ENCODE data around the gene SPEM2.

DNA sequence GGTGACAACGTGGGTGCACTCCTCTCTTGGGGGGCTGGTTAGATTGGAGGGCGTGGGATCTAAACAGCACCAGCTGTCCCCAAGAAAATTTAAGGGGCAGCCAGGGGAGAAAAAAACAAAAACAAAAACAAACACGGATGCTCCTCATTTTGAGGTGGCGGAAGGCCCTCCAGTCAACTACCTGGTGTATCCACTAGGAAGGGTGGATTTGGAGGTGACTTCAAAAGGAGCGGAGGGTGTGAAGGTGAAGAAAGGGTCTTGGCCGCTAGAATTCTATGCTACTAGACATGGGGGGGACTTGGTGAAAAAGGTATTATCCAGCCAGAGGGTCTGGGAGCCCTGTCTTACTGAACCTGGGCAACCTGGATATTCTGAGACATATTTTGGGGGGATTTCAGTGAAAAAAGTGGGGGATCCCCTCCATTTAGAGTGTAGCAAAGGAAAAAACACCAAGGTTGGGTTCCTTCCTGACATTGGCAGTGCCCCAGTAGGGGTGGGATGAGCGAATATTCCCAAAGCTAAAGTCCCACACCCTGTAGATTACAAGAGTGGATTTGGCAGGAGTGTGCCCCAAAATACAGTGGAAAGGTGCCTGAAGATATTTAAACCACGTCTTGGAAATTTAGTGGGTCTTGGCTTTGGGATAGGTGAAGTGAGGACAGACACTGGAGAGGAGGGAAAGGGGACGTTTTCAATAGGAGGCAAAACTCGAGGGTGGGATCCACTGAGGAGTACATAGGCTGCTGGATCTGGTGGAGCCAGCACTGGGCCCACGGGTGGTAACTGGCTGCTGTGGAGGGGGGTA lies 13.4 kb downstream of the SPEM2 start:
- TF ChIP-seq POLR2A (IDR thresholded peaks at IDR 0.05) = no peak
- TF ChIP-seq, protein P1, sequence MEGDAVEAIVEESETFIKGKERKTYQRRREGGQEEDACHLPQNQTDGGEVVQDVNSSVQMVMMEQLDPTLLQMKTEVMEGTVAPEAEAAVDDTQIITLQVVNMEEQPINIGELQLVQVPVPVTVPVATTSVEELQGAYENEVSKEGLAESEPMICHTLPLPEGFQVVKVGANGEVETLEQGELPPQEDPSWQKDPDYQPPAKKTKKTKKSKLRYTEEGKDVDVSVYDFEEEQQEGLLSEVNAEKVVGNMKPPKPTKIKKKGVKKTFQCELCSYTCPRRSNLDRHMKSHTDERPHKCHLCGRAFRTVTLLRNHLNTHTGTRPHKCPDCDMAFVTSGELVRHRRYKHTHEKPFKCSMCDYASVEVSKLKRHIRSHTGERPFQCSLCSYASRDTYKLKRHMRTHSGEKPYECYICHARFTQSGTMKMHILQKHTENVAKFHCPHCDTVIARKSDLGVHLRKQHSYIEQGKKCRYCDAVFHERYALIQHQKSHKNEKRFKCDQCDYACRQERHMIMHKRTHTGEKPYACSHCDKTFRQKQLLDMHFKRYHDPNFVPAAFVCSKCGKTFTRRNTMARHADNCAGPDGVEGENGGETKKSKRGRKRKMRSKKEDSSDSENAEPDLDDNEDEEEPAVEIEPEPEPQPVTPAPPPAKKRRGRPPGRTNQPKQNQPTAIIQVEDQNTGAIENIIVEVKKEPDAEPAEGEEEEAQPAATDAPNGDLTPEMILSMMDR (IDR thresholded peaks at IDR 0.05) = no peak
